Natural killer cell (primary cell): ENCODE results near the gene ZIM2. TPM values are rescaled to one million over a fixed set of nuclear protein-coding genes. Genes with fewer than 3 reads are reported as not detected.
"Not testable (repeated sequence)": the region's sequence is repeated elsewhere in the genome, so short reads cannot be mapped to it uniquely, and the experiment has no call there.

Experiments used
- ATAC-seq, 3 donors: fragments of 150-1000 bp in 2 of 3; fragments of 200-7000 bp in 1 of 3; cut with Tn5 transposase; 1 replicate in 1 of 3; 2 replicates in 2 of 3; pipeline ENCODE4 v1.10.0; 2021; ENCODE audit warnings: mild to moderate bottlenecking in 2 of 3, moderate library complexity in 2 of 3
- DNase-seq, 2 donors: peaks; one replicate each; pipeline versions ENCODE4 v3.0.0 to v3.0.0-alpha.2; 2013 to 2021; ENCODE audit warnings: mixed read lengths in 1 of 2
- H3K27ac ChIP-seq: one replicate; pipeline ENCODE4 v1.5.1; 2013; ENCODE audit warnings: mild to moderate bottlenecking, low read length
- H3K27me3 ChIP-seq: one replicate; pipeline ENCODE4 v1.6.1; 2013; ENCODE audit warnings: low read length; ENCODE audit not compliant: control insufficient read depth, insufficient read depth
- H3K36me3 ChIP-seq: one replicate; pipeline ENCODE4 v1.6.1; 2013; ENCODE audit warnings: low read length; ENCODE audit not compliant: control insufficient read depth, insufficient read depth
- H3K4me1 ChIP-seq: one replicate; pipeline ENCODE4 v1.6.1; 2013; ENCODE audit warnings: low read length; ENCODE audit not compliant: control insufficient read depth, insufficient read depth
- H3K4me3 ChIP-seq: one replicate; pipeline ENCODE4 v1.5.1; 2013; ENCODE audit warnings: low read length
- H3K9me3 ChIP-seq: one replicate; pipeline ENCODE4 v1.6.1; 2013; ENCODE audit warnings: low read length; ENCODE audit not compliant: control insufficient read depth, insufficient read depth
- H3K27ac Mint-ChIP-seq, 2 donors: one replicate each; pipeline ENCODE4 v1.8.0; 2022; ENCODE audit warnings: mild to moderate bottlenecking in 2 of 2, mixed read lengths in 2 of 2, moderate library complexity in 1 of 2
- H3K27me3 Mint-ChIP-seq, 2 donors: one replicate each; pipeline ENCODE4 v1.8.0; 2022; ENCODE audit warnings: low read depth in 2 of 2, mixed read lengths in 2 of 2
- H3K36me3 Mint-ChIP-seq: one replicate; pipeline ENCODE4 v1.8.0; 2022; ENCODE audit warnings: mixed read lengths
- H3K4me1 Mint-ChIP-seq, 2 donors: one replicate each; pipeline ENCODE4 v1.8.0; 2022; ENCODE audit warnings: mixed read lengths in 2 of 2
- H3K4me3 Mint-ChIP-seq: one replicate; pipeline ENCODE4 v1.8.0; 2022; ENCODE audit warnings: mild to moderate bottlenecking, moderate library complexity, mixed read lengths
- H3K9me3 Mint-ChIP-seq, 2 donors: one replicate each; pipeline ENCODE4 v1.8.0; 2022; ENCODE audit warnings: mixed read lengths in 2 of 2
- WGBS: methylation state at CpG from one replicate; pipeline ENCODE4 v1.1.7; 2013; ENCODE audit warnings: missing lambda C conversion rate; ENCODE audit not compliant: insufficient coverage; 5-methylcytosine and 5-hydroxymethylcytosine counted together
- intact Hi-C: fragments of 100-400 bp; cut with micrococcal nuclease; formaldehyde crosslinking; loops from one replicate; pipeline ENCODE4 v1.14.2; 2022
- total RNA-seq, 4 donors: library from RNA; stranded (reverse); fragments of 120-200 nt in 1 of 4; gene quantifications; one replicate each; pipeline versions ENCODE4 v1.2.3 to v1.2.4, GENCODE V29; 2013 to 2022
- TF ChIP-seq, protein P1 (sequence below): fragments of 200-600 bp; IDR thresholded peaks from one replicate; pipeline ENCODE4 v1.8.0; 2022; ENCODE audit warnings: antibody characterized with exemption

Gene ZIM2
- total RNA-seq, 3 donors from 2014 or later (not counting 1 experiment from before 2014, with no cell fraction given): not detected

DNA sequence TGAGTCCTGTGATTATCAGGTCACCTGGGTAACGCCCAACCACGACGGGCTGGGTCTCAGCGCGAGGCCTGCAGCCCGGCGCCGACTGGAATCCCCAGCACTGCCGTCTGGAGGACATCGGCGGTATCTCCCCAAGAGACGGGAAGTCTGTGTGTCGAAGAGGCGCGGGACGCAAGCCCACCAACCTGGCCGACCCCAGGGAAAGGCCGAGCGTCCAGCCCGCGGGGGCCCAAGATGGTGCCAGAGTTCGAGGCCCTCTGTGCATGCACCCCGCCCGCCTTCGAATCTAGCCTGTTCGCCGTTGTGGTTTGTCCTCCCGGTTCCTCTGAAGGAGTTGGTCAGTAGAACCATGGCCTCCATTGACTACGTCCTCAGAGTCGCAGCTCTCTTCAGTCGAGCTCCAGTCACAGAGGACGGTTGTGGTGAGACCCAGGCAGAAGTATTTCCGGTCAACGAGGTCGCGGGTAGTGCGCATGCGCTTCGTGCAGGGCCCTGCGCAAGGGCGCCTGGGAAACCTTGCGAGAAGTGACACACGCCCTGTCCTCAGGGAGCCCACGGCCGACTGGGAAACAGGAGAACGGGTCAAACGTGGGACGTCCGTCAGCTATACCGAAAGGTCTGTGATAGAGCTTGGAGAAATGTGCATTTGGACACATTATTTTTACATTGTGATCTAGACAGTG is 24.1 kb upstream of the ZIM2 start:
- no peaks in the 10 kb centered on the region for H3K36me3 Mint-ChIP-seq

DNA sequence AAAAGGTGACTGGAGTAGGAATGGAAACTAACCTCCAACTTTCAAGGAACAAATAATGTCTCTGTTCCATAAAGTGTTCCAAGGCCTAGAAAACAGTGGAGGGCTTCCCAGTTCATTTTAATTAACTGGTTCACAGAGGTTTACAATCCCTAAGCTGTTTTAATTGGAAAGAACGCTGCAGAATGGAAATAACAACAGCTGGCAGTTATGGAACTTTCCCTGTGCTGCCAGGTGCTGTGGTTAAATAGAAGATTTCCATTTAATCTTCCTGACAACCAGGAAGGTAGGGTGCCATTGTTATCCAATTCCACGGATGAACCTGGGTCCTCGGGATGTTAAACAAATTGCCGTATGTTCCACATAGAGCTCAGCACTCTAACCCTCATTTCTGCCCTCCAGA is 22.2 kb upstream of the ZIM2 start:
- Mint-ChIP-seq H3K27ac (no peak overlapping the region), H3K4me1 (no peaks in the 10 kb centered on the region), H3K4me3 (no peak overlapping the region), H3K27me3 (no peaks in the 10 kb centered on the region), H3K36me3 (no peaks in the 10 kb centered on the region), H3K9me3 (peaks cover 7 to 18% of the 10 kb centered on the region in 2 donors)
- Histone ChIP-seq H3K4me3 (no peak overlapping the region), H3K27me3 (no peaks in the 10 kb centered on the region), H3K9me3 (peaks cover 16% of the 10 kb centered on the region), H3K4me1 (no peaks in the 10 kb centered on the region), H3K27ac (no peak overlapping the region), H3K36me3 (no peaks in the 10 kb centered on the region)
- ATAC-seq: no peak
- 89% methylated on average over 4 of the region's 4 CpGs for WGBS
- no peak for DNase-seq
- TF ChIP-seq, protein P1, sequence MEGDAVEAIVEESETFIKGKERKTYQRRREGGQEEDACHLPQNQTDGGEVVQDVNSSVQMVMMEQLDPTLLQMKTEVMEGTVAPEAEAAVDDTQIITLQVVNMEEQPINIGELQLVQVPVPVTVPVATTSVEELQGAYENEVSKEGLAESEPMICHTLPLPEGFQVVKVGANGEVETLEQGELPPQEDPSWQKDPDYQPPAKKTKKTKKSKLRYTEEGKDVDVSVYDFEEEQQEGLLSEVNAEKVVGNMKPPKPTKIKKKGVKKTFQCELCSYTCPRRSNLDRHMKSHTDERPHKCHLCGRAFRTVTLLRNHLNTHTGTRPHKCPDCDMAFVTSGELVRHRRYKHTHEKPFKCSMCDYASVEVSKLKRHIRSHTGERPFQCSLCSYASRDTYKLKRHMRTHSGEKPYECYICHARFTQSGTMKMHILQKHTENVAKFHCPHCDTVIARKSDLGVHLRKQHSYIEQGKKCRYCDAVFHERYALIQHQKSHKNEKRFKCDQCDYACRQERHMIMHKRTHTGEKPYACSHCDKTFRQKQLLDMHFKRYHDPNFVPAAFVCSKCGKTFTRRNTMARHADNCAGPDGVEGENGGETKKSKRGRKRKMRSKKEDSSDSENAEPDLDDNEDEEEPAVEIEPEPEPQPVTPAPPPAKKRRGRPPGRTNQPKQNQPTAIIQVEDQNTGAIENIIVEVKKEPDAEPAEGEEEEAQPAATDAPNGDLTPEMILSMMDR: no peak
- intact Hi-C loops: no loop called here

More for the DNA sequence above, 24.1 kb upstream of the ZIM2 start:
- no peak for ATAC-seq
- intact Hi-C loops: no loop called here
- Histone ChIP-seq H3K4me3 (no peak overlapping the region), H3K36me3 (no peaks in the 10 kb centered on the region), H3K9me3 (peaks cover 24% of the 10 kb centered on the region), H3K27ac (no peak overlapping the region), H3K4me1 (no peaks in the 10 kb centered on the region), H3K27me3 (no peaks in the 10 kb centered on the region)
- no peak for DNase-seq
- H3K4me3 Mint-ChIP-seq: no peak overlapping the region
- H3K4me1 Mint-ChIP-seq: no peaks in the 10 kb centered on the region
- no peak overlapping the region for H3K27ac Mint-ChIP-seq
- WGBS: 61% methylated on average over 50 of the region's 50 CpGs
- no peaks in the 10 kb centered on the region for H3K27me3 Mint-ChIP-seq
- TF ChIP-seq, protein P1: no peak
- peaks cover 11 to 18% of the 10 kb centered on the region in 2 donors for H3K9me3 Mint-ChIP-seq

DNA sequence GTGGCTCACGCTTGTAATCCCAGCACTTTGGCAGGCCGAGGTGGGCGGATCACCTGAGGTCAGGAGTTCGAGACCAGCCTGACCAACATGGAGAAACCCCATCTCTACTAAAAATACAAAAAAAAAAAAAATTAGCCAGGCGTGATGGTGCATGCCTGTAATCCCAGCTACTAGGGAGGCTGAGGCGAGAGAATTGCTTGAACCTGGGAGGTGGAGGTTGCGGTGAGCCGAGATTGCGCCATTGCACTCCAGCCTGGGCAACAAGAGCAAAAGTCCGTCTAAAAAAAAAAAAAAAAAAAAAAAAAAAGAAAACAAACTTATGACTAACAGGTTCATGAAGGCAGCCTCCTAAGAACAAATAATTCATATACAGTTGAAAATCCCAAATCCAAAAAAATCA is 19.9 kb upstream of the ZIM2 start:
- H3K27me3 ChIP-seq, H3K27me3 Mint-ChIP-seq, H3K4me3 Mint-ChIP-seq, H3K36me3 Mint-ChIP-seq, intact Hi-C loops, DNase-seq, H3K4me1 Mint-ChIP-seq, H3K27ac ChIP-seq, ATAC-seq, H3K27ac Mint-ChIP-seq, H3K36me3 ChIP-seq, H3K4me1 ChIP-seq, H3K4me3 ChIP-seq: not testable (repeated sequence)
- WGBS: 94% methylated on average over 8 of the region's 10 CpGs
- peaks cover 20% of the 10 kb centered on the region for H3K9me3 ChIP-seq
- H3K9me3 Mint-ChIP-seq: peaks cover 11 to 23% of the 10 kb centered on the region in 2 donors

DNA sequence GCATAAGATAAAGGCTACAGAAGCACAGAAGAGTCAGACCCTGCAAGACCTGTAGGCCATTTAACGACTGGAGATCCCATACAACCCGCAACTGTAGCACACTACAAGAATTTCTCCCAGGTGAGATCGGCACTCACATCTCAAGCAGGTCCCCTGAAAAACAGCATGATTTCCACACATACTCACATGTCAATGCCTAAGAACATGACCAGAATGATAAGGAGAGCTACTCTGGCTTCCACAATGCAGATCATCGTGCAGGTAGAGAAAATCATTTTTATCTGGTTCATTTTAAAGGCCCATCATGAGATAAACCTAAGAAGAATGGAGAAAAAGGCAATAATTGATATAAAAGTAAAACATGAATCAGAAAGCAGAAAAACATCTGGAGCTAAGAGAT is 17.5 kb upstream of the ZIM2 start:
- DNase-seq (no peak), ATAC-seq (no peak)
- no peak overlapping the region for H3K27ac Mint-ChIP-seq
- H3K9me3 Mint-ChIP-seq: peaks cover 12 to 19% of the 10 kb centered on the region in 2 donors
- no peaks in the 10 kb centered on the region for H3K4me1 Mint-ChIP-seq
- intact Hi-C loops: no loop called here
- no peak overlapping the region for H3K4me3 Mint-ChIP-seq
- Histone ChIP-seq H3K4me3 (no peak overlapping the region), H3K9me3 (peaks cover 20% of the 10 kb centered on the region), H3K4me1 (no peaks in the 10 kb centered on the region), H3K36me3 (no peaks in the 10 kb centered on the region), H3K27ac (no peak overlapping the region), H3K27me3 (no peaks in the 10 kb centered on the region)
- H3K36me3 Mint-ChIP-seq: no peaks in the 10 kb centered on the region
- TF ChIP-seq, protein P1: no peak
- WGBS: 92% methylated on average over 4 of the region's 4 CpGs
- H3K27me3 Mint-ChIP-seq: no peaks in the 10 kb centered on the region
